Progenitor cell of endocrine pancreas (in vitro differentiated cells): ENCODE data around the gene MYRIP. TPM values are rescaled to one million over a fixed set of nuclear protein-coding genes. Genes with fewer than 3 reads are reported as not detected.

ENCODE experiments used
- DNase-seq: peaks from one replicate; pipeline ENCODE4 v3.0.0; 2021; ENCODE audit warnings: low spot score; ENCODE audit not compliant: unreplicated experiment
- H3K27ac Mint-ChIP-seq: 2 replicates; pipeline ENCODE4 v1.8.0; 2021; ENCODE audit warnings: mild to moderate bottlenecking, moderate library complexity, mixed read lengths
- H3K27me3 Mint-ChIP-seq: 2 replicates; pipeline ENCODE4 v1.8.0; 2021; ENCODE audit warnings: mixed read lengths
- H3K36me3 Mint-ChIP-seq: 2 replicates; pipeline ENCODE4 v1.8.0; 2022; ENCODE audit warnings: mixed read lengths; ENCODE audit not compliant: insufficient read depth
- H3K4me1 Mint-ChIP-seq: 2 replicates; pipeline ENCODE4 v1.8.0; 2021; ENCODE audit warnings: low read depth, mixed read lengths
- H3K4me3 Mint-ChIP-seq: 2 replicates; pipeline ENCODE4 v1.8.0; 2021; ENCODE audit warnings: low read depth, mild to moderate bottlenecking, moderate library complexity, mixed read lengths
- H3K9me3 Mint-ChIP-seq: 2 replicates; pipeline ENCODE4 v1.8.0; 2021; ENCODE audit warnings: low read depth, mixed read lengths
- total RNA-seq: library from RNA; stranded (reverse); gene quantifications from 2 replicates; pipeline ENCODE4 v1.2.1, GENCODE V29; 2021
- TF ChIP-seq, protein P1 (sequence below): fragments of 200-600 bp; sonication (generic); IDR thresholded peaks from one replicate; pipeline ENCODE4 v1.5.0; 2021; ENCODE audit warnings: antibody characterized with exemption, mild to moderate bottlenecking; ENCODE audit not compliant: unreplicated experiment

MYRIP gene
- total RNA-seq, 1 donor from 2014 or later = 0.57 TPM

GRCh38 chr3:40242638-40243037 lies 433.2 kb downstream of the MYRIP start:
- Mint-ChIP-seq H3K36me3 (no peaks in the 10 kb centered on the region), H3K4me1 (peaks cover 6% of the 10 kb centered on the region), H3K27me3 (peaks cover 3% of the 10 kb centered on the region), H3K4me3 (no peak overlapping the region), H3K27ac (no peak overlapping the region), H3K9me3 (no peaks in the 10 kb centered on the region)
- TF ChIP-seq, protein P1, sequence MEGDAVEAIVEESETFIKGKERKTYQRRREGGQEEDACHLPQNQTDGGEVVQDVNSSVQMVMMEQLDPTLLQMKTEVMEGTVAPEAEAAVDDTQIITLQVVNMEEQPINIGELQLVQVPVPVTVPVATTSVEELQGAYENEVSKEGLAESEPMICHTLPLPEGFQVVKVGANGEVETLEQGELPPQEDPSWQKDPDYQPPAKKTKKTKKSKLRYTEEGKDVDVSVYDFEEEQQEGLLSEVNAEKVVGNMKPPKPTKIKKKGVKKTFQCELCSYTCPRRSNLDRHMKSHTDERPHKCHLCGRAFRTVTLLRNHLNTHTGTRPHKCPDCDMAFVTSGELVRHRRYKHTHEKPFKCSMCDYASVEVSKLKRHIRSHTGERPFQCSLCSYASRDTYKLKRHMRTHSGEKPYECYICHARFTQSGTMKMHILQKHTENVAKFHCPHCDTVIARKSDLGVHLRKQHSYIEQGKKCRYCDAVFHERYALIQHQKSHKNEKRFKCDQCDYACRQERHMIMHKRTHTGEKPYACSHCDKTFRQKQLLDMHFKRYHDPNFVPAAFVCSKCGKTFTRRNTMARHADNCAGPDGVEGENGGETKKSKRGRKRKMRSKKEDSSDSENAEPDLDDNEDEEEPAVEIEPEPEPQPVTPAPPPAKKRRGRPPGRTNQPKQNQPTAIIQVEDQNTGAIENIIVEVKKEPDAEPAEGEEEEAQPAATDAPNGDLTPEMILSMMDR = no peak
- no peak for DNase-seq

DNA sequence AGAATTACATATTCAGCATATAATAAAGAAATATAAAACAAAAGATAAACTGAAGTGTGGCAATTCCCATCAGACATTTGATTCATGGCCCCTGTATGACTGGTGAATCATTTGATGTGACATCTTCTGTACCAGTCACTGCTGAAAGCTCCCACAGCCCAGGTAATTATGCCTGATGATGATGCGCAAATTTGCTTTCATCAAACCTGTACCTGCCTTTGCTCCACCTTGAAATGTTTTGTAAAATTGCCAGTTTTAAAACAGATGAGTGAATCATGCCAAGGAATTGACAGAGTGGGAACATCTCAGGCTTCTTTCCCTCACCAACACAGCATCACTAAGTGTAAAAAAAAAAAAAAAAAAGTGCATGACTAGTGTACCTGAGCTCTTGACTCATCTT lies 433.6 kb downstream of the MYRIP start:
- no peak overlapping the region for H3K27ac Mint-ChIP-seq
- peaks cover 5% of the 10 kb centered on the region for H3K4me1 Mint-ChIP-seq
- no peaks in the 10 kb centered on the region for H3K9me3 Mint-ChIP-seq
- no peak for DNase-seq
- TF ChIP-seq, protein P1 = no peak
- H3K36me3 Mint-ChIP-seq = no peaks in the 10 kb centered on the region
- H3K27me3 Mint-ChIP-seq = peaks cover 1% of the 10 kb centered on the region
- no peak overlapping the region for H3K4me3 Mint-ChIP-seq

GRCh38 chr3:40247714-40248454 lies 438.5 kb downstream of the MYRIP start:
- H3K9me3 Mint-ChIP-seq = no peaks in the 10 kb centered on the region
- H3K27ac Mint-ChIP-seq = no peak overlapping the region
- TF ChIP-seq, protein P1 = no peak
- H3K4me1 Mint-ChIP-seq = peaks cover 5% of the 10 kb centered on the region
- H3K4me3 Mint-ChIP-seq = no peak overlapping the region
- H3K27me3 Mint-ChIP-seq = peaks cover 7% of the 10 kb centered on the region
- no peaks in the 10 kb centered on the region for H3K36me3 Mint-ChIP-seq
- DNase-seq = no peak

GRCh38 chr3:40248591-40248990 lies 439.2 kb downstream of the MYRIP start:
- Mint-ChIP-seq H3K36me3 (no peaks in the 10 kb centered on the region), H3K27me3 (peaks cover 7% of the 10 kb centered on the region), H3K9me3 (no peaks in the 10 kb centered on the region), H3K4me3 (no peak overlapping the region), H3K27ac (no peak overlapping the region), H3K4me1 (peaks cover 5% of the 10 kb centered on the region)
- TF ChIP-seq, protein P1 = no peak
- DNase-seq = no peak

DNA sequence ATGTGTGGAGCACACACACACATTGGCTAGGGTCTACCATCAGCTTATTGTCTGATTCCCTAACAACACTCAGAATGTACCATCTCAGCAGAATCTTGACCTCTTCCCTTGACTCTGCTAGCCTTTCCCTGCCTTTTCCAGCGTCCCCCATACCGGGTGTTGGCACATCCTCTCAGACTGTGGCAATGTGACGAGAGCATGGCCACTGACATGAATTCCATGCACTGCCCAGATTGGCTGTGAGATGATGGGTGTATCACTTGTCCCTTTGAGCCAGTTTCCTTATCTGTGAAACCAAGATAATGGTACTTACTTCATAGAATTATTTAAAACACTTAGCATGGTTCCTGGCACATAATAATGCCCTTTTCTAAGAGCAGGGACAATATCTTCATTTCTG lies 439.8 kb downstream of the MYRIP start:
- TF ChIP-seq, protein P1 = no peak
- Mint-ChIP-seq H3K27me3 (peaks cover 7% of the 10 kb centered on the region), H3K36me3 (no peaks in the 10 kb centered on the region), H3K27ac (no peak overlapping the region), H3K4me1 (peaks cover 7% of the 10 kb centered on the region), H3K9me3 (no peaks in the 10 kb centered on the region), H3K4me3 (no peak overlapping the region)
- DNase-seq = no peak
